GM19452 (cell line): ENCODE measurements around the gene MALRD1.
"Not testable (repeated sequence)": the region's sequence is repeated elsewhere in the genome, so short reads cannot be mapped to it uniquely, and the experiment has no call there.

Experiments
- ATAC-seq: cut with Tn5 transposase; IDR thresholded peaks from one replicate; pipeline ENCODE4 v1.9.1; 2021; ENCODE audit not compliant: unreplicated experiment

The MALRD1 gene

DNA sequence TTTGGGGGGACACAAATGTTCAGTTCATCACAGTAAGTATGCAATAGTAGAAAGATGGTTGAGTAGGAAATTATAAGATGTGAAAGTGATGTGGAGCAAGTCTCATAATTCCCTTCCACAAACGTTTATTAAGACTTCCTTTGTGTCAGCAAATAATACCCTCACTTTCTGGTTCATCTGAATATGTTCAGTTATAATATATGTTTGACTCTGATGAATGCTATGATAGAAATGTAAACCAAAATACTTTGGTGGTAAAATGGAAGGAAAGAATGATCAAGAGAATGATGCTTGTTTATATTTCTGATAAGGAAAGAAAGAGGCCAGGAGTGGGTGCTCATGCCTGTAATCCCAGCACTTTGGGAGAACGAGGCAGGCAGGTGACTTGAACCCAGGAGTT lies 655.9 kb downstream of the MALRD1 start:
- ATAC-seq = no peak

DNA sequence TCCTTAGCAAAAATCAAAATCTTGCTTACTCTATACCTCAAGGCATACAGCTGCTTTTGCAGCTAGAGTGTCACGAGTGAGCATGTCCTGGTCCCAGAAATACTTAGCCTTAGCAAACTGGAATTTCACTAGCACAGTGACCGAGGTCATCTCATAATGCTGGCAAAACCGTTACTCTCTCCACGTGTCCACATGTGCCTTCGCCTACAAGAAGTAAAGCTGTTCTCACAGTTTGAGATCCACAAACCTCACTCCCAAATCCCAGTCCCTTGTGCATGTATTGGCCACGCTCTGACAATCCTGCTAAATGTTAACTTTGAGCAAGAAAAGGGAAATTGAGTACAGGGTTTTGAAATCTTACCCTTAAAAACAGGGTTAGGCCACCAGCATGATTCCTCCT lies 656.6 kb downstream of the MALRD1 start:
- ATAC-seq = no peak

DNA sequence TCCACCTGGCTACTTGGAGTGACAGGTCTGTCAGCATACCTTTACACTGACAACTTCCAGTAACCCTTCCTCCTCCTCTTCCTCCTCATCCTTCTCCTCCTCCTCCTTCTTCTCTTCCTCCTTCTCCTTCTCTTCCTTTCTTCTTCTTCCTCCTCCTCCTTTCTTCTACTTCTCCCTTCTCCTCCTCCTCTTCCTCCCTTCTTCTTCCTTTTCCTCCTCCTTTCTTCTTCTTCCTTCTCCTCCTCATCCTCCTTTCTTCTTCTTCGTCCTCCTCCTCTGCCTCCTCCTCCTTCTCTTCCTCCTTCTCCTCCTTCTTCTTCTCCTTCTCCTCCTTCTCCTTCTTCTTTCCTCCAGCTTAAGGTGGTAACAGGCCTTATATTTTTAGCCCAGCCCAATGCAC lies 658.3 kb downstream of the MALRD1 start:
- no peak for ATAC-seq

DNA sequence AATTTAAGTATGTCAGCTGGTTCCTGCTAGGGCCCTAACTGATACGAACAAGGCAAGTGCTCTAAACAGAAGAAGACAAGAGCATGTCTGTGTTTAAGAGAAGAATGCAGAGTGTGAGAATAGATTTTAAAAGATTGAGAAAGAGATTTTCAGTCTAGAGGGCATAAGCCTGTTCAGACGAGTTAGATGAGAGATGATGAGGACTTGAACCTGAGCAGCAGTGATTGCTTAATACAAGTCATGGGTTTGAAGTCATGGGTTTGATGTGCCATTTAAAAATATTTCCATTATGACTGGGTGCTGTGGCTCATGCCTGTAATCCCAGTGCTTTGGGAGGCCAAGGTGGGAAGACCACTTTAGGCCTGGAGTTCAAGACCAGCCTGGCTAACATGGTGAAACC lies 658.8 kb downstream of the MALRD1 start:
- no peak for ATAC-seq

DNA sequence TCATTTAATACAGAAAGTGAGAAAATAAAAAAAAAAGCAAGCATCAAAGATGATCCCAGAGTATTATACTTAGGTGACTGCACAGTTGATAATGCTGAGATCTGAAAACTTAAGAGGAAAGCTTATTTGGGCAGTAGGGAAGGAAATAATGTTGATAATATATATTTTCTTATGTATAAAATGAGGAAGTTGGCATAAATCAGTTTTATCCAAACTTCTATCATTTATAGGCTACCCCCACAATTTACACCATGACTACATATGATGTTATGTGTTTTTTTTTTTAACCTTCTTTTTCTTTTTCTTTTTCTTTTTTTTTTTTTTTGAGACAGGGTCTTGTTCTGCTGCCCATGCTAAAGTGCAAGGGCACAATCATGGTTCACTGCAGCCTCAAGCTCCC lies 659.4 kb downstream of the MALRD1 start:
- ATAC-seq = no peak

DNA sequence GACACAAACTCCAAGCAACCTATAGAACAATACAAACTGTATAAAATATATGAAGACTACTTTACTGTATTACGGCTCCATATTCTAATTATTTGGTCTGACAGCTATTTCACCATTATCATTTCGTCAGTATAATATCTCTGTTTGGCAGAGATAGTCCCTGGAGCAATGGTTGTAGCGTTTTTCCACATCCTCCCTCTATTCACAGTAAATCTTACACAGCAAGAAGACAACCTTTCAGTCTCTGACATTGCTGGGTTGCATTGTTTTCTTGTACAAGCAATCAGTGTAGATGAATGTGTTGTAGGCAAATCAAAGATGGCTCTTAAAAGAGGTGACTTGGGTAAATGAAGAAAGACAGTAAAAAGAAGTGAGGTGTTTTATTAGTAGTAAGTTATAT lies 662.0 kb downstream of the MALRD1 start:
- no peak for ATAC-seq

DNA sequence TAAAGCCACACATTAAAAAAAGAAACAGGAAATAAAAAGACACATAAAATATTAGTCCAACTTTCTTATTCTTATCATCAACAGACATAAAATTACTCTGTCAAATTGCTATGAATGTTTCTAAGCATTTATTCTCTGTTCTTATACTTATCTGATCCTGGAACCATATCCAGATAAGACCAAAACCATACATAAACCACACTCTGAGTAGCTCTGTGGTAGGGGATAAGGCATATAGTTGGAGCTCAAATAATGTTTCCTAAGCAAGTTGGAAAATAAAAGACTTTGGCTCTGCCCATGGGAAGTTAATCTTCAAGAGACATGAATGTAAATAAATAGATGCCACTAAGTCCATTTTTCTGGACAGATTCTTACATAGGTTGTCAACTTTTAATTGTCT lies 664.6 kb downstream of the MALRD1 start:
- ATAC-seq = no peak

DNA sequence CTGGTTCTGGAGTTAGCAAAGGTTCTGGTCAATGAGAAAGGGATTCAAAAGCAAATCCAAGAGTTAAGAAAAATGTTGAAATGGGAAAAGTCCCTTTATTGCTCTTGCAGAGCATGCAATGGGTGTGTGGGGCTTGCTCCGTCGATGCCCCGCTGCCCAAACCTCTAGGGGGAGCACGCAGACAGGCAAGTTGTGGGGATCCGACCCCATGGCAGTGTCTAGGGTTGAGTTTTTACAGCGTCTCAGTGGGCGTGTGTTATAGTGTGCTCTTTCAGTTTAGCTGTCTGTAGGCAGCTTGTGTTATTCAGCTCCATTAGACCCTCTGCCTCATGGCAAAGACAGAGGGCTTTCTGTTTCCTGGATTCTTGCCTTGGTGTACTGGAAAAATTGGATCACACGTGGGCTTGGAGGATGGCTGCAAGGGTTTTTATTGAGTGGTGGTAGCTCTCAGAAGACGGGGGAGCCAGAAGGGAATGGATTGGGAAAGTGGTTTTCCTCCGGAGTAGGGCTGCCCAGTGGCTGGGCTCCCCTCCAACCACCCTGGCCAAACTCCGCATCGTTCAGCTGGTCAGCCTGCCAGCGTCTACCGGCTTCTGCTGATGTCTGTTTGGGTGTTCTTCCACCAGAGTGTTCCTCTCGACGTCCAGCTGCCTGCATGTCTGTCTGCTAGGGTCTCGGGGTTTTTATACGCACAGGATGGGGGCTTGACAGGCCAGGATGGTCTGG lies 665.4 kb downstream of the MALRD1 start:
- ATAC-seq = no peak

DNA sequence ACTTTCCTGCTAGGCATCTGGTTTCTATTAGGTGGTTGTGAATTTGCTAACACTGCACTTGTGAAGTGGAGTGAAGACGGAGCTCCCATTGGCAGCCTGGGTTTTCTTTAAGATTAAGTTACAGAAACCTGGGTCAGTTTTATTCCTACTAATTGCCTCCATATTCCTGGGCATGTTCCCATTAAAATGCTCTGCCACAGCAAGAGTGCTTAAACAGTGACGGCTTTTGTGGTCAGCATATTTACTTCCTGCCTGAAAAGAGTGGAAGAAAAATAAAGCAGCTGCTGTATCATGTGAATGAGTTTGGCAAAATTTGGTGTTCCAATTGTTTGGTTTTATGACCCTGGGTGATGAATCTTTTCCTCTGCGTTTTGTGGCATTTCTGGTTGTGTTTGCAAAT lies 670.7 kb downstream of the MALRD1 start:
- no peak for ATAC-seq

DNA sequence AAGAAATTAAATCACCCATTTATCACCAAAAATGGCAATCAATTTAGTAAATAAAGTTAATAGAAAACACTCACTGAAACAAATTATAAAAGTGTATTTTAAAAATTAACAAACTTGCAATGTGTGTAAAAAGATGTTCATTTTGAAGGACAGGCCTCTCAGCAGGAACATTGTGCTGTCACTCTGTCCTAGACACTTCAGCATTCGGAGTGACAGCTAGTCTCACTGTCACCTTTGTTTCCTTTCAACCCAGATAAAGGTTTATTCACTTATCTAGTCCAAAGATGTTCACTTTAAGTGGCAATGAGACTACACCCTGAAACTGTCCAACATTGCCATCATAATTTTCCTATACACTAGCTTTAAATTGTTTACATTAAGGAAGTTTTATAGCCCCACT lies 675.7 kb downstream of the MALRD1 start:
- no peak for ATAC-seq

DNA sequence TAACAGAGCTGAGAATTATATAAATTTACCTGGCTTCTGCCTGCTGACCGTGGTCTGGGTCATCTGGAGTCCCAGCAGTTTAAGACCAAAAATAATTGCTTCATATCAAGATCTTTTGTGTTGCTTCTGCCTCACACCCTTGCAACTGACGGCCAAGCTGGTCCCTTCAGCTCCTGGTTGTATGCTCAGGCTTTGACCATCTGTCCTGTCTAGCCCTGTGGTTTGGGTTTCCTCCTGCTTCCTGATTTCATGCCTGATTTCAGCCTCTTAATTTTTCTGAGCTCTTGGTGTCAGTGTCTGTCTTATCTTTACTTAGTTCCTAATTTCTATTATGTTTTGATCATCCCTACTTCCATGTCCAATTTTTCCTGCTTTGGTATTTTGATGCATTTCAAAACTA lies 679.8 kb downstream of the MALRD1 start:
- ATAC-seq = no peak

DNA sequence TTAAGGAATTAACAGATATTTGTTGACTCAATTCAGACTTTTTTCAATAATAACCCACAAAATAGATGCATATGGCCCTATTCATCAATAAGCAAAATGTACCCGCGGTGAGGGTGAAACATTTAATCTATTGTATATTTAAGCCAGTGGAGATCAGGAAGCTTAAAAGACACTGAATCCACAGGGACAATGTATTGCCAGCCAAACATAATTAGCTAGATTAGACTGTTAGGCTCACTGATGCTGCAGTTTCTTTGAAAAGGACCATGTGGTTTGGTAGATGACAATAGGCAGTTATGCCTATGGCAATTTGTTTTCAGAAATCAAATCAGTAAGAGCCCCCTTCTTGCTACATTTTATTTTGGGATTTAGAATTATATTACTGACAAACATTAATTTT lies 680.4 kb downstream of the MALRD1 start:
- no peak for ATAC-seq

DNA sequence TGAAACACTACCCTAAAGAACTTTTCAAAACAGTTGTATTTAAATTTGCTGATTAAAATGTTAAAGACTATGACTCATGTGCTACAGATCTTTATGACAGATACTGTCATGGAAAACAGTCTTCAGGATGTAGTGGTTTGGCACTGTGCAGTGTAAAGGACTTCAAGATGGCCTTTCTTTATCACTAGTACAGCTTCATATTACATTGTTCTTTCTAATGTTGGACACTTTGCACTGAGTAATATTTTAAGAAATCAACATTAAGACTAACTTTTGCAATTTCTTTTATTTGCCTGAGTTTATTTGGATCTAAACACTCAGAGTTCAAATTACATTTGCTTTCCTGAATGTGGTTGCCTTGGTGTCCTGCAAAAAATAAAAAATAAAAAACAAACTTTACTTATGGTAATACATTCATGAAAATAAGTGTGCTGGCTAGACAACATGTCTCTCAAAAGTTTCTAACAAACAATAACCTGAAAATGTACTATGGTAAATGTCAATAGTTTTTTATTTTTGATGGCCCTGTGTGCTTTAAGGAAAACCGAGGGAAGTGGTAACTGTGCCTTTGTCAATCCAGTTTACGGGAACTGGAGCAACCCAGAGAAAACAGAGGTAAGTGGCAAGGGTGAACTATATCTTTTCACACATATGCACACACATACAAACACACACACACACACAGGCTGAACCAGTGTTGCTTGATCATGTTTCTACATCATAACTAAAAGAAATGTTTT lies 681.7 kb downstream of the MALRD1 start:
- no peak for ATAC-seq

DNA sequence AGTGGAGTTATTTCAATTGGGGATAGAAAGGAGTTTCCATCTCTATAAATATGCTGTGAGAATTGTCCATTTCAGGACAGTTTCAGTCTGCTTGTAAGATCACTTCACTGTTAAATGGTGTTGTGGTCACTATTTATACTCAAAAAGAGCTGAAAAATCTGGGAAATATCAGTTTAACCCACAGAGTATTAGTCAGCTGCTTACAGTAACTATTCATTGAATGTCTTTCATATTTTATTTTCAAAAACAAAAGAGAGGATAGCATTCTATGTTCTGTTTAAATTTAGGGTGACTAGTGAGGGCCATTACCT lies 682.3 kb downstream of the MALRD1 start:
- ATAC-seq = no peak

DNA sequence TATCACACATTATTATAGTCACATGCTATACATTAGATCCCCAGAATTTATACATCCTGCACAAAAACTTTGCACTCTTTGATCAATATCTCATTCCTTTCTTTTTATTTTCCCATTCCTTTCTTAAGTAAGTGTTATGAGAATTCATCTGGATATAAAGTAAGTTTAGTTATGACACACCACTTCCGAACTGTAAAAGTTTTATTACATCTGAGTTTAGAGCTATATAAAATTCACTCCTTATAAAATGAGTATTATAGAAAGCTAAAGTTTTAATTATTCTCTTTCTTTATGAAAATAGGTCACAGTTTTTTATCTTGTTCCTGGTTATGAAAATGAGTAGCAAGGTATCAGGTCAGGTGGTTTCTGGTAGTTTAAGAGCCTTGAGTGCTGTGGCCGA lies 683.0 kb downstream of the MALRD1 start:
- ATAC-seq = no peak

DNA sequence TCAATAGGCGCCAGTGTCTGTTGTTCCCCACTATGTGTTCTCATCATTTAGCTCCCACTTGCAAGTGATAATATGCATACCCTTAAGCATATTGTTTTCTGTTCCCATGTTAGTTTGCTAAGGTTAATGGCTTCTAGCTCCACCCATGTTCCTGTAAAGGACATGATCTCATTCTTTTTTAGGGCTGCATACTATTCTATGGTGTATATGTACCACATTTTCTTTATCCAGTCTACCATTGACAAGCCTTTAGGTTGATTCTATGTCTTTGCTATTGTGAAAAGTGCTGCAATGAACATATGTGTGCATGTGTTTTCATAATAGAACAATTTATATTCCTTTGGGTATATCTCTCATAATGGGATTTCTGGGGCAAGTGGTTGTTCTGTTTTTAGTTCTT lies 689.8 kb downstream of the MALRD1 start:
- ATAC-seq = no peak

DNA sequence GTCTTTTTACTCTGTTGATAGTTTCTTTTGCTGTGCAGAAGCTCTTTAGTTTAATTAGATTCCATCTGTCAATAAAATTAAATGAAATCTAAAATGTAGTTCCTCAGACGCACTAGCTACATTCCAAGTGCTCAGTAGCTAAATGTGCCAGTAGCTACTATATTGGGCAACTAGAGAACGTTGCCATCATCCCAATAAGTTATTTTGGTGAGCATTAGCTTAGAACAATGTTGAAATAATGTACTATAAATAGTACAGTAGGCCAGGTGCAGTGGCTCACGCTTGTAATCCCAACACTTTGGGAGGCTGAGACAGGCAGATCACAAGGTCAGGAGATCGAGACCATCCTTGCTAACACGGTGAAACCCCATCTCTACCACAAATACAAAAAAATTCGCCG lies 690.6 kb downstream of the MALRD1 start:
- not testable (repeated sequence) for ATAC-seq

DNA sequence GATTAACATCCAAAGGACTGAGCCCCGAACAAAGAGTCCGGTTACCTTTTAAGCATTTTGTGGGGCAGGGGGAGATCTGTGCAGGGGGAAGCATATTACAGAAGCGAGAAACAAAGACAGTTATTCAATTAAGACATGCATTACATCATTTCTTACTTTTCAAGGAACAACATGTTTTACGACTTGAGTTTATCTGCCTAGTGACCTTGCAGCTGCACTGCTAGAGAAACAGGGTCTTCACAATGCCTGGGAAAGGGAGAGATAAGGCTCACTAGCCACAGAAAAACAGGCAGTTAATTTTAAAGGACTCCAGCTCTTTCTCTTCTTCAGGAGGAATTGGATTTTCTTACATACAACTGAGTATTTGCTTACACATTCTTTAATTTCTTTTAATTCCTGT lies 693.5 kb downstream of the MALRD1 start:
- not testable (repeated sequence) for ATAC-seq

DNA sequence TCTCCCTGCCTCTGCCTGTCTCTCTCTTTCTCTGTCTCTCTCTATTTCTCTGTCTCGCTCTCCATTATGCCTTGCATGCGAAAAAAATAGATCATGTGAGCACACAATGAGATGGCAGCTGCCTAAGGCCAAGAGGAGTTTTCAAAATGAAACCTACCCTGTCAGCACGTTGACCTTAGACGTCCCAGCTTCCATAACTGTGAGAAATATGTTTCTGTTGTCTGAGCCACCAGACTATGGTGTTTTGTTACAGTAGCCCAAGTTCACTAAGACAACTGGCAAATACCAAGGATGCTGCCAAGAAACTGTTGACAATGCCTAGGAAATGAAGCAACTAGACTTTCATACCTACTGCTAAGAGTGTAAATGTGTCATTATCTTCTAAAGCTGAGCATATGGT lies 697.1 kb downstream of the MALRD1 start:
- ATAC-seq = no peak

DNA sequence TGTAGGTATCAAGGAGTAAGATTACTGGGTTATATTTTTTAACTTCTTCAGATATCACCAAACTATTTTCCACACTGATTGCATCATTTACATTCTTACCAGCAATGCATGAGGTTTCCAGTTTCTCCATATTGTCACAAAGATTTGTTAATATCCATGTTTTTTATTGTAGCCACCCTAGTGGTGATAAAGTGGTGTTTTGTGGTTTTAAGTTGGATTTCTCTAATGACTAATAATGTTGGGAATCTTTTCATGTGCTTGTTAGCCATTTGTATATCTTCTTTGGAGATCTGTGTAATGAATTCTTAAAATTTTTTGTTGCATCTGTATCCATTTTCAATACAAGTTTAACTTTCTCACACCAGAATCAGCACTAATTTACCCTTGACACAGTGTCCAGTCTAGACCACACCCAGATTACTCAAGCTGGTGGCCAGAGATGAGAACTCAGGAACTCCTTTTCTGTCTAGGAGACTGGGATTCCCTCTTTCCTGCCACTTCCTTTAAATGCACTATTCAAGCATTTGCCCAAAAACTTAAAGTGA lies 700.7 kb downstream of the MALRD1 start:
- no peak for ATAC-seq

DNA sequence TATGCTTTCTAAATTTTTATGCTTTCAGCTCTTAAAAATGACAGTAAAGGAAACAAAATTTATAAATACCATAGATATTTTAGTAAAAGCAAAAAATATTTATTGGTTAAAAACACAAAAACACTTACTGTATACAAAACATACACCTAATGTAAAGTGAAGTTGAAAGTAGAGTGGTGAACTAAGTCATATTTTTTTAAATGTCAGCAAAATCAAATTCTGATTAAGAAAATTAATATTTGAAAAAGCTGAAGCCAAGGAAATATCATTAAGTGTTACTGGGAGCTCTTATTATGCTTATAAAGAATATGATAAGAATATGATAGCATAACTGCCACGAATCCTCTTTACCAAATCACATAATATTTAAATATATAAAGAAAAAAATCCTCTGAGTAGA lies 702.4 kb downstream of the MALRD1 start:
- ATAC-seq = no peak

DNA sequence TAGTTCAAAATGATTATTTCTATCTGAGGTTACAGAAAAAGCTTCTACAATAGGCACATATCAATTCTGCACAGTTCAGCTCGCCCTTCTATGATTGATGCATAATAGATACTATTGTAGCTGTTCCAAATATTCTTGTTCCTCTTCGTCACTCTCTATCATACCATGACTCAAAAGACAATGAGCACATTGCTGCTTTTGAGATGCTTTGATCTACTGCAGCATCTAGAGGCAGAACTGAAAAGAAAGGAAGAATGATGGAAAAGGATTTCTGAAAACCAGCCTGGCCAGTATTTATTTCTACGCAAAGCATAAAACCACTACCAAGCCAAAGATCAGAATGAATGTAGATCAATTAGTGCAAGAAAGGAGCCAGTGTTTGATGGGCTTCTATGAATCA lies 708.3 kb downstream of the MALRD1 start:
- ATAC-seq = no peak

DNA sequence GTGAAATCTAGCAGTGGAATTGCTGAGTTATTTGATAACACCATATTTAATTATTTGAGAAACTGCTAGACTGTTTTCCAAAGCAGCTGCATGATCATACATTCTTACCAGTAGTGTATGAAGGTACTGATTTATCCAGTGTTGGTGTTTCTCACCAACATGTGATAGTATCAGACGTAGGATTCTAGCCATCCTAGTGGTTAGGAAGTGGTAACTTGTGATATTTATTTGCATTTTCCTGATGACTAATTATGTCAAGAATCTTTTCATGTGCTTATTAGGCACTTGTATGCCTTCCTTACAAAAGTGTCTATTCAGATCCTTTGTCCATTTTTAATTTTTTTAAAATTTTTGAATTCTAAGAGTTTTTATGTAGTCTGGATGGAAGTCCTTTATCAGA lies 713.4 kb downstream of the MALRD1 start:
- ATAC-seq = no peak
